Measurements from ENCODE around the gene MEX3D. TPM values are rescaled to one million over a fixed set of nuclear protein-coding genes. Genes with fewer than 3 reads are reported as not detected.

Gene MEX3D
- total RNA-seq: 1 to 10 TPM; 7.6 to 9.5 TPM

DNA sequence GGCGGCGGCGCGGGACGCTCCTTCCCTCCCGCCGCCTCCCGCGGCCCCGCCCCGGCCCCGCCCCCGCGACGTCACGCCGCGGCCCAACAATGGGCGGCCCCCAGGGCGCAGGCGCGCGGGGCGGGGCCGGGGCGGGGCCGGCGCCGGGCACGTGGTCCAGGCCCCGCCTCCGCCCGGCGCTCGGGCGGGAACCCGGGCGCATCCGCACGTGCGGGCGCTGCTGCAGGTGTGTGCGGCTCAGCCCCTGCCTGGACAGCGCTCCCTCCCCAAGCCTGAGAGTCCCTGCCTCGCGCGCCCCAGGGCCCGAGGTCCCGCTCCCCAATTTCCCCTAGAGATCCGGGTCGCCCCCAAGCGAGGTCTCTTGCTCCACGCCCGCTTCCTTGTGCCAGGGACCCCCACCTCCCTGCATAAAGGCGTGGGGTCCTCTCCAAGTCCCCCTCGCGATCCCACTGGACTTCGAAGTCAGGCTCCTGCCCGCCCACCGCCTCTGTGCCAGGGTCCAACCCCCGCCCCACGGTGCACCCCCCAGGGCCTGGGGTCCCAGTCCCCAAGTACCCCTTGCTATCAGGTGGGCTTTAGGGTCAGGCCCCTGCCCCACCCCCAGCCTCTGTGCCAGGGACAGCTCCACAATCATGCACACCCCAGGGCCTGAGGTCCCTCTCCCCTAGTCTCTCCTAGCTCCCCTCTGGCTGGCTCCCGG is at the start of gene MEX3D:
Gene MEX3D (minus strand): TSS at position 6 of the 700 bp plus-strand sequence. CDS start 267 bp downstream, outside the sequence.
- no peaks in the 10 kb centered on the region for H3K9me3 Mint-ChIP-seq (ENCODE audit: low read depth)
- peaks cover 14% of the 10 kb centered on the region for H3K27me3 Mint-ChIP-seq
- no peaks in the 10 kb centered on the region for H3K36me3 Mint-ChIP-seq
- peaks cover 4% of the 10 kb centered on the region for H3K4me1 Mint-ChIP-seq
- ATAC-seq (peak; percentile 89), DNase-seq (peak; percentile 82)
- CTCF ChIA-PET: interaction anchor here (0.6 to 1.0 kb wide), 2 partner anchors 23 to 587 kb away, joined by 3 read pairs; no protein-coding TSS in a partner anchor
- peak within 1 kb of the TSS; percentile 35 for H3K4me3 Mint-ChIP-seq
- H3K27ac Mint-ChIP-seq: no peak within 1 kb of the TSS

DNA sequence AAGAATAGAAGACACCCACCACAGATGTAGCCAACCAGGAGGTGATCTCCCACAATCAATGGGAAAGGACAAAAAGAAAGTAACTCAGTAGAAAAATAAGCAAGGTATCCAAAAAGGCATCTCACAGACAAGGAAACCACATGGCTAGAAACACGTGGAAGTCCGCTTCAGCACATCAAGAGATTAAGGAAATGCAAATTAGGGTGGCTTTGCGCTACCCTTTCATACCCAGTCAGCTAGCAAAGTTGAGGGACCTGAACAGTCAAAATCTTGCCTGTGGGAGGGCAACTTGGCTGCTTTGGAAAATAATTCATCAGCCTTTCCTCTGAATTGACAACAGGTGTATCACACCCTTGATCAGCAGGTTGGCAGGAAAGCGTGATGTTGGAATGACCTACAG is 48.8 kb upstream of the MEX3D start:
- Mint-ChIP-seq H3K36me3 (peaks cover 26% of the 10 kb centered on the region), H3K9me3 (ENCODE audit: low read depth) (no peaks in the 10 kb centered on the region), H3K4me3 (no peak overlapping the region), H3K27ac (peak overlapping the region; percentile 48), H3K4me1 (peaks cover 5% of the 10 kb centered on the region), H3K27me3 (no peaks in the 10 kb centered on the region)
- ATAC-seq: no peak
- DNase-seq: no peak
- CTCF ChIA-PET: interaction anchor here (1.0 to 2.4 kb wide), 3 partner anchors 33 to 70 kb away, joined by 3 to 6 read pairs (median 3); no protein-coding TSS in a partner anchor

DNA sequence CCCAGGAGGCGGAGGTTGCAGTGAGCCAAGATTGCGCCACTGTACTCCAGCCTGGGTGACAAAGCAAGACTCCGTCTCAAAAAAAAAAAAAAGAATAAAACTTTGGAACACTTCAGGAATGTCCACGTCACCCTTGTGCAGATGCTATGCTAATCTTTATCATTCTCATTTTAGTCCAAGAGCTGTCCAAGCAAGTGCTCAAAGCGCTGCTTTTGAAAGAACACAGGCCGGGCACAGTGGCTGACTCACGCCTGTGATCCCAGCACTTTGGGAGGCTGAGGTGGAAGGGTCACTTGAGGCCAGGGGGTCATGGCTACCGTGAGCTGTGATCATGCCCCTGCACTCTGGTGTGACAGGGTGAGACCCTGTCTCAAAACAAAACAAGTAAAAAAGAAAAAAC is 48.3 kb upstream of the MEX3D start:
- Mint-ChIP-seq H3K27ac (peak overlapping the region; percentile 48), H3K36me3 (peaks cover 26% of the 10 kb centered on the region), H3K27me3 (no peaks in the 10 kb centered on the region), H3K4me3 (no peak overlapping the region), H3K9me3 (ENCODE audit: low read depth) (no peaks in the 10 kb centered on the region), H3K4me1 (peaks cover 5% of the 10 kb centered on the region)
- DNase-seq (no peak), ATAC-seq (no peak)
- CTCF ChIA-PET: interaction anchor here (1.0 to 2.4 kb wide), 3 partner anchors 33 to 70 kb away, joined by 3 to 6 read pairs (median 3); no protein-coding TSS in a partner anchor

DNA sequence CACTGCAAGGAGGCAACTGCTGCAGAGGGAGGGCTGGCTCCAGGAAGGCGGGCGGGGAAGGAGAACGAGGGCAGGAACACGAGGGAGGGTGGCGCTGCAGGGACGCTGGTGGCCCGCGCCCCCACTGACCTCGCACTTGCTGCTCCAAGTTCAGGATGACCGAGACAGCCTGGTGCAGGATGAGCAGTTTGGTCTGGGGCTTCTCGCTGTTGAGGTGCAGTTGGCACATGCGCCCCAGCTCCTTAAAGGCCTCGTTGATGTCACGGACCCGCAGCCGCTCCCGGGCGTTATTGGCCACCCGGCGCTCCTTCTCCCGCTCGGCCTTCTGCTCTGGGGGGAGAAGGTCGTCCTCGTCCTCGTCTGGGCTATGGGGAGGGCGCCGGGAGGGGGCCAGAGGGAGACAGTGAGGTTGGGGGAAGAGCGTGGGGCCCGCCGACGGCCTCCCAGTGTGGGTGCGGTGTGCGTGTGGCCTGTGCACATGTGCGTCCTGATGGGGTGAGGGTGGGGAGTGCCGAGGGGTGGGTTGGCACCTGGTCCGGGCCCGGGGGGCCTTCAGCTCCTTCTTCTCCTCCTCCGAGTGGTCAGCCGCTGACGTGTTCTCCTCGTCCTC is 47.1 kb upstream of the MEX3D start:
- ATAC-seq: no peak
- CTCF ChIA-PET: interaction anchor here (1.5 to 2.4 kb wide), 2 partner anchors 65 to 69 kb away, joined by 3 to 6 read pairs; no protein-coding TSS in a partner anchor
- Mint-ChIP-seq H3K4me1 (peaks cover 11% of the 10 kb centered on the region), H3K27me3 (no peaks in the 10 kb centered on the region), H3K27ac (no peak overlapping the region), H3K36me3 (peaks cover 28% of the 10 kb centered on the region), H3K9me3 (ENCODE audit: low read depth) (no peaks in the 10 kb centered on the region), H3K4me3 (no peak overlapping the region)
- no peak for DNase-seq

DNA sequence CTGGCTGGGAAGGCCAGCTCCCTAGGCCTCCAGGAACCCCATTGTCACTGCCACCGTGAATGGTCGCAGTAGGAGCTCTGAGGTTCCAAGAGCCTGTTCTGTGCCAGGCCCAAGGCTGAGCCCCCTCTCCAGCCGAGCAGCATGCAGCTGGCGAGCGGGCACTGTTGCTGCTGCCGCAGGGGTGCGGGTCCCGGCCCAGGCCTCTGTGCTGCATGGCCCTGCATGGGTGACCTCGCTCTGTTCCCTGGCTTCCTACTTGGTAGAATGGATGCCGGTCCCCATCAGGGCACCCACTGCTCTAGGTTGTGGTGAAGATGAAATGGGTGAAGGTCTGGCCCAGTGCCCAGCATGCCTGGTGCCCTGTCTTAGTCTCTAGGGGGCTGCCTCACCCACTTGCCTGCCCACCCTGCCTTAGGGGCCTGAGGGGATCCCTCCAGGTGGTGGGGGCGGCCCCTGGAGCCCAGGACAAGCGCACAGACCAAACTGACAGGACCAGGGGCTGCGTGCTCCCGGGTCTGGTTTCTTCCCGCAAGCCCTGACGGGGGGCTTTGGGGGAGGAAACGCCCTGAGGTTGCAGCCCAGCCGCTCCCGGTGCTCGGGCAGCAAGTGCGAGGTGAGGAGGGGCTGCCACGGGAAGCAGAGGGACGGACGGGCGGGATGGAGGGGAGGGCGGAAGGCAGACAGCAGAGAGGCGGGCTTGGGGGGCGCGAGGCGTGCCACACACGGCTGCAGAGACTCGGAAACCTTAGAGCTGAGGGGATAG is 45.9 kb upstream of the MEX3D start:
- Mint-ChIP-seq H3K4me3 (no peak overlapping the region), H3K27me3 (no peaks in the 10 kb centered on the region), H3K4me1 (peaks cover 21% of the 10 kb centered on the region), H3K9me3 (ENCODE audit: low read depth) (no peaks in the 10 kb centered on the region), H3K36me3 (peaks cover 28% of the 10 kb centered on the region), H3K27ac (no peak overlapping the region)
- CTCF ChIA-PET: no interaction called here
- no peak for ATAC-seq
- no peak for DNase-seq

DNA sequence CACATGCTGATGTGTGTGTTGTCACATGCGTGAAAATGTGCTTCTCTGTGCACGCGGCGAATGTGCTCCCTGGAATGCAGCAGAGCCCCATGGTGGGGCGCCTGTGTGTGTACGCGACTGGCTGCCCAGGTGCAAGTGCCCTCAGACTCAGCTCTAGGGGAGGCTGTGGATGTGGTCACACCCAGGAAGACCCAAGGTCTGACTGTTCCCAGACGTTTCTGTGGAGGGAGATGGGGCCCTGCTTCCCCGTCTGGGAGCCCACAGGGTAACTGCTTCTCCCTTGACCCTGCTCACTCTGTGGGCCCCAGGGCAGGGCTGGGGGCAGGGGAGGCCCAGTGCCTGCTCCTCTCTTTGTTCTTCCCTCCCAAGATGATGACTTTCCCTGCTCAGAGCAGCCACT is 45.0 kb upstream of the MEX3D start:
- CTCF ChIA-PET: no interaction called here
- H3K27me3 Mint-ChIP-seq: no peaks in the 10 kb centered on the region
- H3K9me3 Mint-ChIP-seq (ENCODE audit: low read depth): no peaks in the 10 kb centered on the region
- ATAC-seq (no peak), DNase-seq (no peak)
- peaks cover 28% of the 10 kb centered on the region for H3K36me3 Mint-ChIP-seq
- peaks cover 29% of the 10 kb centered on the region for H3K4me1 Mint-ChIP-seq
- H3K4me3 Mint-ChIP-seq: no peak overlapping the region
- H3K27ac Mint-ChIP-seq: no peak overlapping the region

DNA sequence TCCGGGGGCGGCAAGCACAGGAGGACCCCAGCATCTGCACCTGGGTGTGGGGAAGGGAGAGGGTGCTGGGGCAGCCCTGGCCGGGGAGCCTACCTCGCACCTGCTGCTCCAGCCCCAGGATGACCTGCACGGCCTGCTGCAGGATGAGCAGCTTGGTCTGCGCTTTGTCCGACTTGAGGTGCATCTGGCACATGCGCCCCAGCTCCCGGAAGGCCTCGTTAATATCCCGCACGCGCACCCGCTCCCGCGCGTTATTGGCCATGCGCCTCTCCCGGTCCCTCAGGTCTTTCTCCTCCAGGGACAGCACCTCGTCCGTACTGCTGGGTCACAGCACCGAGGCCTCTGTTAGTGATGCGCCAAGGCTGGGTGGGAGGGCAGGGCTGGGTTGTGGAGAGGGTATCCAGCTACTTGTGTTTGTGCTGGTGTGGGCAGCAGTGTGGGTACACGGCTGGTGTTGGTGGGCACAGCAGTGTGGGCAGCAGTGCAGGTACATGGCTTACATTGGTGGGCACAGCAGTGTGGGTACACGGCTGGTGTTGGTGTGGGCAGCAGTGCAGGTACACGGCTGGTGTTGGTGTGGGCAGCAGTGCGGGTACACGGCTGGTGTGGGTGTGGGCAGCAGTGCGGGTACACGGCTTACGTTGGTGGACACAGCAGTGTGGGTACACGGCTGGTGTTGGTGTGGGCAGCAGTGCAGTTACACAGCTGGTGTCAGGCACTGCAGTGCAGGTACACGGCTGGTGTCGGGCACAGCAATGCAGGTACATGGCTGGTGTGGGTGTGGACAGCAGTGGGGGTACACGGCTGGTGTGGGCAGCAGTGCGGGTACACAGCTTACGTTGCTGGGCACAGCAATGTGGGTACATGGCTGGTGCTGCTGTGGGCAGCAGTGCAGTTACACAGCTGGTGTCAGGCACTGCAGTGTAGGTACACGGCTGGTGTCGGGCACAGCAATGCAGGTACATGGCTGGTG is 44.3 kb upstream of the MEX3D start:
- Mint-ChIP-seq H3K9me3 (ENCODE audit: low read depth) (no peaks in the 10 kb centered on the region), H3K4me3 (no peak overlapping the region), H3K4me1 (peaks cover 29% of the 10 kb centered on the region), H3K36me3 (peaks cover 28% of the 10 kb centered on the region), H3K27ac (no peak overlapping the region), H3K27me3 (no peaks in the 10 kb centered on the region)
- ATAC-seq (no peak), DNase-seq (no peak)
- CTCF ChIA-PET: no interaction called here

DNA sequence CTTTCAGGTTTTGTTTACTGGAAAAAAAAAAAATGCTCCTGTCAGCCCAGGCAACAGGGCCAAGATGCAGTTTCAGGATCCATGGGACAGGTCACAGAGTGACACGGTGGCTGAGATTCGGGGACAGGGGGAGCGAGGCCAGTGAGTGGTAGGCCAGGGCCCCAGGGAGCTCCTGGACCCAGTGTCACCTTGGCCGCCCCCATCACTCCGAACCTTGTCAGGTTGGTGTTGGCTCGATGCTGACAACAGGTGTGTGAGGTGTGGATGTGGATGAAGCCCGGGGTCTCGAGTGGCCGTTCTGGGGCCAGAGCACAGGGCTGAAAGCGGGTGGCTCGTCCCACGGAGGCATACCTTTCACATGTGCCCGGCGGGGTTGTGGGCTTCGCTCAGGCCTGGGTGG is 43.2 kb upstream of the MEX3D start:
- Mint-ChIP-seq H3K4me3 (no peak overlapping the region), H3K27ac (peak overlapping the region; percentile 30), H3K27me3 (no peaks in the 10 kb centered on the region), H3K36me3 (peaks cover 23% of the 10 kb centered on the region), H3K4me1 (peaks cover 28% of the 10 kb centered on the region), H3K9me3 (ENCODE audit: low read depth) (no peaks in the 10 kb centered on the region)
- CTCF ChIA-PET: no interaction called here
- DNase-seq: no peak
- no peak for ATAC-seq

DNA sequence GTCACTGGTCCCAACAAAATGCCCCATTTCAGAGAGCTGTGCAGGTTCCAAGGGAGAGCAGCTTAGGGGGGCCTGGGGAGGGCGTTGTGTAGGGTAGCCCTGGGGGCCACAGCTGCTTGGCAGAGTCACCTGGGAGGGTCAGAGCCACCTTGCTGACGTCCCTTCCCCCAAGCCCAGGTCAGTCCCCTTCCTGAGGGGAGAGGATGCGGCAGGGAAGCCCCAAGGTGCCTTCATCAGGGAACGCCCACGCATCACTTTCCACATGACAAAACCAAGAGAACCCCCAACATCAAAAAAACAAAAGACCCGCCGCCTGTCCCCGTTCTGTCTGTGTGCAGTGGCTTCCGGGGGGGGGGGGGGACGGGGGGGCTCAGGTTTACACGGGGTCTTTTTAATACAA is 42.5 kb upstream of the MEX3D start:
- Mint-ChIP-seq H3K9me3 (ENCODE audit: low read depth) (no peaks in the 10 kb centered on the region), H3K27ac (no peak overlapping the region), H3K36me3 (peaks cover 18% of the 10 kb centered on the region), H3K4me3 (no peak overlapping the region), H3K27me3 (no peaks in the 10 kb centered on the region), H3K4me1 (peaks cover 33% of the 10 kb centered on the region)
- CTCF ChIA-PET: interaction anchor here (1.6 kb wide), 1 partner anchor 64 kb away, joined by 4 read pairs; no protein-coding TSS in a partner anchor
- no peak for ATAC-seq
- no peak for DNase-seq

DNA sequence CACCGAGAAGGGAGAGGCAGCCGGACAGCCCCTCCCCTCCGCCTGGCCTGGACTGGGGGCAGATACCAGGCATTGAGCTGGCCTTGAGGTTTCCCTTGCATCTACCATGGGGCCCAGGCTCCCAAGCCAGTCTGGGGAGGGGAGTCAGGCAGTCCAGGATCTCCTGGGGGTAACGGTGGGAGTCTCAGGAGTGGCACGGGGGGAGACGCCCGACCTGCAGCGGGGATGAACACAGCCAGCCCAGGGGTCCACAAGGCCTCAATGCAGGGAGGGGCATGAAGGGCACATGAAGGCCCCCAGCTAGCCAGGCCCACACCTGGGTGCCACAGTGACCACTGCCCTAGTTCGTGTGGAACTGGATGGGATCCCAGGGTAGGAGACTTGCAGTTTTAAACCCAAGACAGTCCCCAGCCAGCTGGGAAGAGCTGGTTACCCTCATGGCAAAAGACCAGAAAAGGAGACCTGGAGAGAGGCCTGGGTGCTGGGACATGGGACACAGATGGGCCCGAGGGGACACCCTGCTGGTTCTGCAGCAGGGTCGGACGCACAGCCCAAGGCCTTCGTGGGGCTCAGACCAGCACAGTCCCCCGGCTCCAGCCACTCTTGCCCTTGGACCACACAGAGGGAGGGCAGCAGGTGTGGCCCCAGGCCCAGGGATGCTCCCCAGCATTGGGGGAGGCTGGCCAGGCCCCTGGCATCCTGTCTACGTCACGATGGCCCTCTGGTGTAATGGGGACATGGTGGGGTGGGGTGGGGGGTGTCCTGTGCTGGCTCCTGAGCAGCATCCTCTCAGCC is 41.8 kb upstream of the MEX3D start:
- CTCF ChIA-PET: interaction anchor here (1.6 kb wide), 1 partner anchor 64 kb away, joined by 4 read pairs; no protein-coding TSS in a partner anchor
- Mint-ChIP-seq H3K9me3 (ENCODE audit: low read depth) (no peaks in the 10 kb centered on the region), H3K4me1 (peaks cover 35% of the 10 kb centered on the region), H3K27me3 (no peaks in the 10 kb centered on the region), H3K4me3 (no peak overlapping the region), H3K27ac (no peak overlapping the region), H3K36me3 (peaks cover 16% of the 10 kb centered on the region)
- ATAC-seq (no peak), DNase-seq (no peak)

DNA sequence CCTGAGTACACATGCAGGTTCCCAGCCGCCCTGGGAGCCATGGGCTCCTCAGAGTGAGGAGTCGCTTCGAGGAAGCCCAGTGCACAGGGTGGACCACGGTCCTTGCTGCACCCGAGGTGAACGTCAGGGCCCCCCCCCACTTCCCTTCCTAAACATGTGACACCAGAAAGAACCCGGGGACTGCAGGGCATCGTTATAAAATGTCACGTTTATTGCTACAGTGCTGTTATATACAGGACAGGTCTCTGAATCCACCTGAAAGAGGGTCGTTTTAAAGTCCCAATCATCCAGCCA is 40.9 kb upstream of the MEX3D start:
- ATAC-seq (no peak), DNase-seq (no peak)
- CTCF ChIA-PET: interaction anchor here (1.3 to 1.6 kb wide), 2 partner anchors 16 to 63 kb away, joined by 4 to 5 read pairs; partner anchors contain the start of gene MBD3
- no peak overlapping the region for H3K4me3 Mint-ChIP-seq
- peaks cover 40% of the 10 kb centered on the region for H3K4me1 Mint-ChIP-seq
- H3K36me3 Mint-ChIP-seq: peaks cover 12% of the 10 kb centered on the region
- no peaks in the 10 kb centered on the region for H3K27me3 Mint-ChIP-seq
- H3K9me3 Mint-ChIP-seq (ENCODE audit: low read depth): no peaks in the 10 kb centered on the region
- H3K27ac Mint-ChIP-seq: no peak overlapping the region
